ENCODE results near the gene TWSG1. TPM values are rescaled to one million over a fixed set of nuclear protein-coding genes. Genes with fewer than 3 reads are reported as not detected.

The TWSG1 gene
- 10 to 100 TPM; 34.4 to 45.9 (median 42.7) TPM for total RNA-seq

DNA sequence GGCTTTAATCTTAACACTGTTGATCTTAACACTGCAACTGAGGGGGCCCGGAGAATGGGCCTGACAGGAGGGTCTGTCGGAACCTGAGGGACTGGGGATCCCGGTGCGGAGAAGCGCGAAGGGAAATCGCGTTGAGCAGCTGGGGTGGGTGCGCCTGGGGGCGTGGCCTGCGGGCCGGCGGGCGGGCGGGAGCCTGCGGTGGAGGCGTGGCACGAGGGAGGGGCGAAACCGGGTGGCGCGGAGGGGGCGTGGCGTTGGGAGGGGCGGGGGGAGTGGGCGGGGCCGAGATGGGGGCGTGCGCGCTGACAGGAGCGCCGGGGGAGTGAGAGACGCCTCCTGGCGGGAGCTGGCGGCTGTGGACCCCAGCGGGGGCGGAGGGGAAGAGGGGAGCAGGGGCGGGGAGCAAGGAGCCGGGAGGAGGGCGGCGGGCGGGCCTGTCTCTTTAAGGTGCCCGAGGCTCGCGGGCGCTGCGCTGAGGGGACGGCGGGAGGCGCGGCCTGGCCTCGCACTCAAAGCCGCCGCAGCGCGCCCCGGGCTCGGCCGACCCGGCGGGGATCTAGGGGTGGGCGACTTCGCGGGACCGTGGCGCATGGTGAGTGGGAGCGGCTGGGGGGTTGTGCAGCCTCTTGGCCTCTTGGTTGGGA, at the start of gene TWSG1:
Gene TWSG1 (plus strand): TSS at position 445 of the 644 bp plus-strand sequence. CDS start 2,457 bp downstream, outside the sequence.
- TF ChIP-seq POLR2AphosphoS5 (IDR thresholded peaks at IDR 0.05): peak in 1 of 3 donors; percentile 29
- TF ChIP-seq, protein P1, sequence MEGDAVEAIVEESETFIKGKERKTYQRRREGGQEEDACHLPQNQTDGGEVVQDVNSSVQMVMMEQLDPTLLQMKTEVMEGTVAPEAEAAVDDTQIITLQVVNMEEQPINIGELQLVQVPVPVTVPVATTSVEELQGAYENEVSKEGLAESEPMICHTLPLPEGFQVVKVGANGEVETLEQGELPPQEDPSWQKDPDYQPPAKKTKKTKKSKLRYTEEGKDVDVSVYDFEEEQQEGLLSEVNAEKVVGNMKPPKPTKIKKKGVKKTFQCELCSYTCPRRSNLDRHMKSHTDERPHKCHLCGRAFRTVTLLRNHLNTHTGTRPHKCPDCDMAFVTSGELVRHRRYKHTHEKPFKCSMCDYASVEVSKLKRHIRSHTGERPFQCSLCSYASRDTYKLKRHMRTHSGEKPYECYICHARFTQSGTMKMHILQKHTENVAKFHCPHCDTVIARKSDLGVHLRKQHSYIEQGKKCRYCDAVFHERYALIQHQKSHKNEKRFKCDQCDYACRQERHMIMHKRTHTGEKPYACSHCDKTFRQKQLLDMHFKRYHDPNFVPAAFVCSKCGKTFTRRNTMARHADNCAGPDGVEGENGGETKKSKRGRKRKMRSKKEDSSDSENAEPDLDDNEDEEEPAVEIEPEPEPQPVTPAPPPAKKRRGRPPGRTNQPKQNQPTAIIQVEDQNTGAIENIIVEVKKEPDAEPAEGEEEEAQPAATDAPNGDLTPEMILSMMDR (IDR thresholded peaks at IDR 0.05): peak in 1 of 3 donors; percentile 10
- no peak for TF ChIP-seq POLR2A (IDR thresholded peaks at IDR 0.05)
- H3K4me1 ChIP-seq: no peaks in the 10 kb centered on the region
- H3K4me3 ChIP-seq: peak within 1 kb of the TSS; percentile 84
- DNase-seq (ENCODE audit: low spot score in 2 of 2): peak; percentile 75 to 88
- peak within 1 kb of the TSS; percentile 78 to 84 for H3K27ac ChIP-seq
- no peaks in the 10 kb centered on the region for H3K27me3 ChIP-seq
- no peaks in the 10 kb centered on the region for H3K9me3 ChIP-seq
- intact Hi-C loops (cut with DNase I; ENCODE audit: low total_unique reads): no loop called here
- H3K36me3 ChIP-seq: no peaks in the 10 kb centered on the region

DNA sequence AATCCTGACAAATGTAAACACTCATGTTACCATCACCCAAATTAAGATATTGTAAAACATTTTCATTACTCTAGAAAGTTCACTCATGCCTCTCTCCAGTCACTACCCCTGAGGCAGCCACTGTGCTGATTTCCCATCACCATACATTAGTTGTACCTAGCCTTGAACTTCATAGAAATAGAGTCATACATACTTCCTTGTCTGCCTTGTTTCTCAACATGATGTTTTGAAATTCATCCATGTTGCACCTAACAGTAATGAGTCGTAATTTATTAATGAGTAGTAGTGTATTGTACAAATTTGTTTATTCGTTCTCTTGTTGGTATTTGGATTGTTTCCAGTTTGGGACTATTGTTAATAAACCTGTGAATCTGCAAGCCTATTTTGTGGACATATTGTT, 49.0 kb upstream of the TWSG1 start:
- no peak for DNase-seq (ENCODE audit: low spot score in 2 of 2)
- TF ChIP-seq, protein P1 (IDR thresholded peaks at IDR 0.05): no peak
- TF ChIP-seq POLR2AphosphoS5 (IDR thresholded peaks at IDR 0.05) (no peak), POLR2A (IDR thresholded peaks at IDR 0.05) (no peak)
- H3K27me3 ChIP-seq: no peaks in the 10 kb centered on the region
- H3K4me1 ChIP-seq: no peaks in the 10 kb centered on the region
- no peaks in the 10 kb centered on the region for H3K9me3 ChIP-seq
- H3K27ac ChIP-seq: no peak overlapping the region
- H3K4me3 ChIP-seq: no peak overlapping the region
- intact Hi-C loops (cut with DNase I; ENCODE audit: low total_unique reads): loop anchor here (1.0 kb wide), 1 partner anchor 8 kb away; no protein-coding TSS in a partner anchor
- no peaks in the 10 kb centered on the region for H3K36me3 ChIP-seq

DNA sequence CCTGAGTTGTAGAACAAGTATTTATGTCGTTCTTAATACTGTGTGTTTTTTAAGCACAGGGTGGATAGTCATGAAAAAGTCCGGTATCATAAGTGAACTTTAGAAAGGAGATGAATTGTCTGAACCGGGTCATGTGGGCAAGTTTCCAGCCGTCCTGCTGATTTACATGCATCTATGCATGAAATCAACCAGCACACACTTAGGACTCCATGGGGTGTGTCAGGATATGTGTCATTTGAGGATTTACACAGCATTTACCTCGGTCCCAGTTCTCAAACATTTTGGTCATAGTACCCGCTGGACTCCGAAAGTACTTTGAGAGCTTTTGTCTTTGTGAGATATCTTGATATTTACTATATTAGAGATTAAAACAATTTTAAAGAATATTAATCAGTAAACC, 47.5 kb upstream of the TWSG1 start:
- DNase-seq (ENCODE audit: low spot score in 2 of 2): no peak
- no peaks in the 10 kb centered on the region for H3K4me1 ChIP-seq
- H3K27me3 ChIP-seq: no peaks in the 10 kb centered on the region
- no peak for TF ChIP-seq POLR2AphosphoS5 (IDR thresholded peaks at IDR 0.05)
- no peak for TF ChIP-seq POLR2A (IDR thresholded peaks at IDR 0.05)
- TF ChIP-seq, protein P1 (IDR thresholded peaks at IDR 0.05): no peak
- intact Hi-C loops (cut with DNase I; ENCODE audit: low total_unique reads): no loop called here
- H3K36me3 ChIP-seq: no peaks in the 10 kb centered on the region
- H3K9me3 ChIP-seq: no peaks in the 10 kb centered on the region
- no peak overlapping the region for H3K27ac ChIP-seq
- no peak overlapping the region for H3K4me3 ChIP-seq

DNA sequence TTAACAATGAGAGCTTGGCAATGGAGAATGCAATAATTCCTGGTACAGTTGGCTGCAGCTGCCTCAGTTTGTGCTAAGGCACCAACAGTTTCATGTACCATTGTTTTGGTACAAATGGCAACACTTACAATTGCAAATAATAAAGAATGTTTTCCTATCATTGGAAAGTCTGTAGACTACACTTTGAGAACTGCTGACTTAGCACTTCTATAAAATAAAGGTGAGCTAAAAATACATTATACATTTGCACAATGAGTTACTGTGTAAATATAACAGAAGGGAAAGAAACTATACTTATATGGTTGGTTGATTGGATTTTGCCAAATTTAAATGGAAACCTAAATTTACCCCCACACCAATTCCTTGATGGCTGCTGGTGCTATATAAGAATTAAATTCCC, 44.9 kb upstream of the TWSG1 start:
- no peak for TF ChIP-seq POLR2AphosphoS5 (IDR thresholded peaks at IDR 0.05)
- TF ChIP-seq, protein P1 (IDR thresholded peaks at IDR 0.05): no peak
- TF ChIP-seq POLR2A (IDR thresholded peaks at IDR 0.05): no peak
- no peak overlapping the region for H3K4me3 ChIP-seq
- no peaks in the 10 kb centered on the region for H3K27me3 ChIP-seq
- no peak for DNase-seq (ENCODE audit: low spot score in 2 of 2)
- H3K4me1 ChIP-seq: no peaks in the 10 kb centered on the region
- no peak overlapping the region for H3K27ac ChIP-seq
- no peaks in the 10 kb centered on the region for H3K36me3 ChIP-seq
- peaks cover 10 to 16% of the 10 kb centered on the region in 2 donors for H3K9me3 ChIP-seq
- intact Hi-C loops (cut with DNase I; ENCODE audit: low total_unique reads): no loop called here

DNA sequence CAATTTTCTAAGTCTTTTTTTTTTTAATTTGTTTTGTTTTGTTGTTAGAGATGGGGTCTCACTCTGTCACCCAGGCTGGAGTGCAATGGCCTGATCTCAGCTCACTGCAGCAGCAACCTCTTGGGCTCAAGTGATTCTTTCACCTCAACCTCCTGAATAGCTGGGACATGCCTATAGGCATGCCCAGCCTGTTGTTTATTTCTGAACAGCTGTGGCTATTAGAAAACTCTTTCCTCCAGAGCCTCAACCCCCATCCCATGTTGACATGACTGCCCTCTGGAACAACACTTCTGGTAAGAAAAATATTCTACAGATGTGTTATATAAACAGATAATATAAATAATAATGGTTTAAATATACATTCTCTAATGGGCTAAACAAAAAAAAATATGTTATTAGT, 44.4 kb upstream of the TWSG1 start:
- no peak for TF ChIP-seq POLR2A (IDR thresholded peaks at IDR 0.05)
- no peak for TF ChIP-seq POLR2AphosphoS5 (IDR thresholded peaks at IDR 0.05)
- TF ChIP-seq, protein P1 (IDR thresholded peaks at IDR 0.05): no peak
- Histone ChIP-seq H3K9me3 (peaks cover 10 to 16% of the 10 kb centered on the region in 2 donors), H3K27me3 (no peaks in the 10 kb centered on the region), H3K36me3 (no peaks in the 10 kb centered on the region), H3K4me3 (no peak overlapping the region), H3K27ac (no peak overlapping the region), H3K4me1 (no peaks in the 10 kb centered on the region)
- DNase-seq (ENCODE audit: low spot score in 2 of 2): no peak
- intact Hi-C loops (cut with DNase I; ENCODE audit: low total_unique reads): no loop called here

Data from breast epithelium (tissue), 4 donors.